PC-3 (cell line): ENCODE measurements around the gene MTCH1. TPM values are rescaled to one million over a fixed set of nuclear protein-coding genes. Genes with fewer than 3 reads are reported as not detected.

Source experiments
- ATAC-seq: fragments of 200-7000 bp; cut with Tn5 transposase; 2 replicates; pipeline ENCODE4 v1.9.1; 2020; ENCODE audit warnings: mild to moderate bottlenecking, moderate library complexity
- BruUV-seq: library from RNA; stranded (reverse); fragments of 400-500 nt; replicated peaks from 2 replicates; lab custom pipeline; 2021; lab: Mats Ljungman, UMichigan
- CTCF ChIA-PET: fragments of 300-600 bp; sonication (Branson Sonifier 250); formaldehyde crosslinking; loops from one replicate; lab custom pipeline; 2022; ENCODE audit warnings: antibody characterized with exemption; lab: Charles Lee
- POLR2A ChIA-PET: fragments of 300-600 bp; sonication (Branson Sonifier 250); formaldehyde crosslinking; loops from one replicate; lab custom pipeline; 2022; ENCODE audit warnings: antibody characterized with exemption; ENCODE audit not compliant: unreplicated experiment; lab: Charles Lee
- DNase-seq: peaks from one replicate; pipeline ENCODE4 v3.0.0-alpha.2; 2015
- H2AFZ ChIP-seq: fragments of 300-600 bp; sonication (generic); 2 replicates; pipeline ENCODE4 v1.6.0; 2016; ENCODE audit warnings: antibody characterized with exemption, low read length
- H3F3A ChIP-seq: fragments of 300-600 bp; sonication (generic); one replicate; pipeline ENCODE4 v1.6.0; 2017; ENCODE audit warnings: antibody characterized with exemption, low read length, control low read depth, mild to moderate bottlenecking; ENCODE audit not compliant: unreplicated experiment
- H3K27ac ChIP-seq: fragments of 300-600 bp; sonication (generic); 2 replicates; pipeline ENCODE4 v1.5.1; 2016; ENCODE audit warnings: mild to moderate bottlenecking, low read length
- H3K27me3 ChIP-seq: fragments of 300-600 bp; sonication (generic); 2 replicates; pipeline ENCODE4 v1.6.1; 2016; ENCODE audit warnings: low read length, mixed read lengths
- H3K36me3 ChIP-seq: fragments of 300-600 bp; sonication (generic); 2 replicates; pipeline ENCODE4 v1.6.1; 2016; ENCODE audit warnings: low read depth, mixed run types, low read length, mixed read lengths
- H3K4me1 ChIP-seq: fragments of 300-600 bp; sonication (generic); 2 replicates; pipeline ENCODE4 v1.5.1; 2016; ENCODE audit warnings: low read length; ENCODE audit not compliant: insufficient read depth
- H3K4me2 ChIP-seq: fragments of 300-600 bp; sonication (generic); 2 replicates; pipeline ENCODE4 v1.6.0; 2016; ENCODE audit warnings: low read length
- H3K4me3 ChIP-seq: fragments of 300-600 bp; sonication (generic); 2 replicates; pipeline ENCODE4 v1.5.1; 2016; ENCODE audit warnings: mild to moderate bottlenecking, low read length, mixed read lengths
- H3K79me2 ChIP-seq: fragments of 300-600 bp; sonication (generic); 2 replicates; pipeline ENCODE4 v1.6.1; 2017; ENCODE audit warnings: low read length, mixed read lengths
- H3K9ac ChIP-seq: fragments of 300-600 bp; sonication (generic); 2 replicates; pipeline ENCODE4 v1.6.0; 2016; ENCODE audit warnings: mild to moderate bottlenecking, low read length
- H3K9me2 ChIP-seq: fragments of 300-600 bp; sonication (generic); replicated peaks from 2 replicates; pipeline ENCODE4 v1.6.1; 2016; ENCODE audit warnings: mixed run types, low read length, mixed read lengths
- H3K9me3 ChIP-seq: fragments of 300-600 bp; sonication (generic); 2 replicates; pipeline ENCODE4 v1.6.1; 2016; ENCODE audit warnings: low read length, mixed read lengths
- H4K20me1 ChIP-seq: fragments of 300-600 bp; sonication (generic); 2 replicates; pipeline ENCODE4 v1.6.1; 2016; ENCODE audit warnings: low read length, mixed read lengths
- EZH2 ChIP-seq: fragments of 300-600 bp; sonication (generic); IDR thresholded peaks from one replicate; pipeline ENCODE4 v1.6.1; 2017; ENCODE audit warnings: antibody characterized with exemption, mild to moderate bottlenecking, low read length; ENCODE audit not compliant: unreplicated experiment
- EZH2phosphoT487 ChIP-seq: fragments of 300-600 bp; sonication (generic); IDR thresholded peaks from 2 replicates; pipeline ENCODE4 v1.6.1; 2018; ENCODE audit warnings: mild to moderate bottlenecking, antibody characterized with exemption, low read length, borderline replicate concordance
- intact Hi-C: fragments of 100-400 bp; cut with micrococcal nuclease; formaldehyde crosslinking; loops from 2 replicates; pipeline ENCODE4 v1.9.0; 2023
- total RNA-seq: library from RNA; depleted of rRNA; stranded (reverse); fragments of >200 nt; gene quantifications from 2 replicates; pipeline ENCODE4 v1.2.3, GENCODE V29; 2014
- TF ChIP-seq, protein P1 (sequence below): fragments of 300-600 bp; sonication (generic); conservative IDR thresholded peaks from 2 replicates; pipeline ENCODE4 v1.5.1; 2017; ENCODE audit warnings: antibody characterized with exemption, low read depth, mild to moderate bottlenecking, low read length

Gene MTCH1
- total RNA-seq, 1 experiment from 2014 or later: 253 TPM

DNA sequence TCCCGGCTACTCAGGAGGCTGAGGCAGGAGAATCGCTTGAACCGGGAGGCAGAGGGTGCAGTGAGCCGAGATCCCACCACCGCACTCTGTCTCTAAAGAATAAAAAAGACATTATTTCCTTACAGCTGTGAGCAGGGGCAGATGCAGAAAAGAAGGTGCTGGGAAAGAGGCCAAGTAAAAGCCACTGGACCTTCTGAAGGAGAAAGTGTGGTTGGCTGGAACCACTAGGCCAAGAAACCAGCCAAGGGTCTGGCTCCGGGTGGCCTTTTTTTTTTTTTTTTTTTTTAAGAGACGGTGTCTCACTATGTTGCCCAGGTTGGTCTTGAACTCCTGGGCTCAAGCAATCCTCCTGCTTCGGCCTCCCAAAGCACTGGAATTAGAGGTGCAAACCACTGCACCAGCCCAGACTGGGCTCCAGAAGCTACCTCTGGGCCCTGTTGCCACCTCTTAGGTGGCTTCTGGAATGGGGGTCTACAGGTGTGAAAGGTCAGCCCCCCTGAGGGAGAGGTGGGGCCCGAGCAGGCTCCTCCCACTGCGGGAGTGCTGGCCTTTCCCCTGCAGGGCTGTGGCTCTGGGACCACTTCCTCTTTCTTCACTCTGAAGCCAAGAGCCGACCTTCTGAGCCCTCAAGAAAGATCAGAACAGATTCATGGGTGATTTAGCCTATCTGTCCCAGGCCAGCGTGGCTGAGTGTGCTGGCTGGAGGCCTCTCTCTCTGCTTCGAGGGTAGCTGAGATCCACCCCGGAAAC, 19.2 kb upstream of the MTCH1 start, which contains the start of gene FGD2:
TSS of gene FGD2 (plus strand) at position 595 of the 750 bp plus-strand sequence. CDS start 163 bp downstream, outside the sequence.
- 0 out of 2 replicates have a peak within 1 kb of the TSS, but pooled peaks have one; percentile 37 for H3K4me2 ChIP-seq
- H3F3A ChIP-seq: no peaks in the 10 kb centered on the region
- no peaks in the 10 kb centered on the region for H3K4me1 ChIP-seq
- CTCF ChIA-PET: no interaction called here
- H4K20me1 ChIP-seq: no peaks in the 10 kb centered on the region
- POLR2A ChIA-PET: no interaction called here
- no peaks in the 10 kb centered on the region for H3K79me2 ChIP-seq
- no peak within 1 kb of the TSS for H3K27ac ChIP-seq
- H2AFZ ChIP-seq: no peak within 1 kb of the TSS
- no peaks in the 10 kb centered on the region for H3K9me3 ChIP-seq
- no peaks in the 10 kb centered on the region for H3K27me3 ChIP-seq
- H3K36me3 ChIP-seq: no peaks in the 10 kb centered on the region
- DNase-seq (no peak), ATAC-seq (no peak)
- no TSS peak for BruUV-seq
- H3K9ac ChIP-seq: no peak within 1 kb of the TSS
- TF ChIP-seq, protein P1, sequence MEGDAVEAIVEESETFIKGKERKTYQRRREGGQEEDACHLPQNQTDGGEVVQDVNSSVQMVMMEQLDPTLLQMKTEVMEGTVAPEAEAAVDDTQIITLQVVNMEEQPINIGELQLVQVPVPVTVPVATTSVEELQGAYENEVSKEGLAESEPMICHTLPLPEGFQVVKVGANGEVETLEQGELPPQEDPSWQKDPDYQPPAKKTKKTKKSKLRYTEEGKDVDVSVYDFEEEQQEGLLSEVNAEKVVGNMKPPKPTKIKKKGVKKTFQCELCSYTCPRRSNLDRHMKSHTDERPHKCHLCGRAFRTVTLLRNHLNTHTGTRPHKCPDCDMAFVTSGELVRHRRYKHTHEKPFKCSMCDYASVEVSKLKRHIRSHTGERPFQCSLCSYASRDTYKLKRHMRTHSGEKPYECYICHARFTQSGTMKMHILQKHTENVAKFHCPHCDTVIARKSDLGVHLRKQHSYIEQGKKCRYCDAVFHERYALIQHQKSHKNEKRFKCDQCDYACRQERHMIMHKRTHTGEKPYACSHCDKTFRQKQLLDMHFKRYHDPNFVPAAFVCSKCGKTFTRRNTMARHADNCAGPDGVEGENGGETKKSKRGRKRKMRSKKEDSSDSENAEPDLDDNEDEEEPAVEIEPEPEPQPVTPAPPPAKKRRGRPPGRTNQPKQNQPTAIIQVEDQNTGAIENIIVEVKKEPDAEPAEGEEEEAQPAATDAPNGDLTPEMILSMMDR: no peak
- TF ChIP-seq EZH2 (no peak), EZH2phosphoT487 (no peak)
- no peaks in the 10 kb centered on the region for H3K9me2 ChIP-seq
- intact Hi-C loops: no loop called here
- no peak within 1 kb of the TSS for H3K4me3 ChIP-seq

DNA sequence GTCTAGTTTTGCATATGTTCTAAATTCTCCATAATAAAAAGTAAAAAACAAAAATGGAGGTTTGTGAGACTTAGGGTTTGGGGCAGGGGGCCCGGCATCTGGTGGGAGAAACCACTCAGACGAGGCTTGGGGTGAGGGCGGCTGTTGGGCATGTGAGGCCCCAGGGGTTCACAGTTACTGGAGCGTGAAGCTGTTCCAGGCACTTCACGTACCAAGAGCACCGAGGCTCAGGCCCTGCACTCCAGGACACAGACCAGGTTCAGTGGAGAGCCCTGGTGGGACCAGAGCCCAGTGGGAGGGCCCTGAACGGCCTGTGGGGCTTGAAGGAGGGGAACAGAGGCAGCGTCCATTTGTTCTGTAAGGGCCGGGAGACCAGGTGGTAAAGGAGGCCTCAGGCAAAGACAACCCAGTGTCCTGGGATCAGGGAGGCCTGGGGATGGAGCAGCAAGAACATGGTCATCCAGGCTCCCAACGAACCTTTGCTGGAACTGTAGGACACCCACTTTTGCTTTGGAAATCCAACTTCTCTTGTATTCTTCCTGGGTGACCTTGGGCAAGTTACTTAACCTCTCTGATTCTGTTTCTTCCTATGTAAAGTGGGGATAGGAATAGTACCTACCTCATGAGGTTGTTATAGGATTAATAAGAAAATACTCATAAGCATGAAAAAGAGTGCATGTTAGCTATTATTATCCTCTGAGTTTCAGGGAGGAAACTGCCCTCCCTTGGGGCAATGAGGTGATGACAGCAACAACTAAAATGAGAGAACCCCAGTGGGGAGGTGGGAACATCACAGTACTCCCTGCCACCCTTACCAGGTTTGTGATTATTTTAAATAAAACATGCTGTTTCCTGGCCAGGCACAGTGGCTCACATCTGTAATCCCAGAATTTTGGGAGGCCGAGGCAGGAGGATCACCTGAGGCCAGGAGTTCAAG, 18.3 kb upstream of the MTCH1 start:
- Histone ChIP-seq H3K9ac (no peak overlapping the region), H3K9me3 (no peaks in the 10 kb centered on the region), H3K36me3 (no peaks in the 10 kb centered on the region), H3K27ac (no peak overlapping the region), H3K4me3 (no peak overlapping the region), H3K4me2 (no peak overlapping the region), H3K79me2 (no peaks in the 10 kb centered on the region), H3K9me2 (no peaks in the 10 kb centered on the region), H4K20me1 (no peaks in the 10 kb centered on the region), H3F3A (no peaks in the 10 kb centered on the region), H2AFZ (no peak overlapping the region), H3K27me3 (no peaks in the 10 kb centered on the region), H3K4me1 (no peaks in the 10 kb centered on the region)
- no TSS peak for BruUV-seq
- DNase-seq: no peak
- ChIA-PET CTCF (no interaction called here), POLR2A (no interaction called here)
- intact Hi-C loops: no loop called here
- TF ChIP-seq EZH2phosphoT487: no peak
- TF ChIP-seq, protein P1: no peak
- TF ChIP-seq EZH2: no peak
- no peak for ATAC-seq
